Neuron (in vitro differentiated cells): ENCODE results near the gene USP33.

ENCODE experiments used
- H2AFZ ChIP-seq: one replicate; pipeline ENCODE4 v1.6.1; 2013; ENCODE audit warnings: low read depth, mild to moderate bottlenecking, inconsistent platforms, low read length, moderate library complexity
- H3K27me3 ChIP-seq: one replicate; pipeline ENCODE4 v1.6.1; 2013; ENCODE audit warnings: low read length; ENCODE audit not compliant: insufficient read depth
- H3K36me3 ChIP-seq: one replicate; pipeline ENCODE4 v1.6.1; 2013; ENCODE audit warnings: low read length; ENCODE audit not compliant: insufficient read depth
- H3K4me1 ChIP-seq: one replicate; pipeline ENCODE4 v1.6.1; 2013; ENCODE audit warnings: low read length; ENCODE audit not compliant: insufficient read depth
- H3K4me3 ChIP-seq: 2 replicates; pipeline ENCODE4 v1.5.1; 2013; ENCODE audit warnings: mild to moderate bottlenecking, low read length, moderate library complexity
- H3K9me3 ChIP-seq: one replicate; pipeline ENCODE4 v1.6.1; 2013; ENCODE audit warnings: low read length

Gene USP33

DNA sequence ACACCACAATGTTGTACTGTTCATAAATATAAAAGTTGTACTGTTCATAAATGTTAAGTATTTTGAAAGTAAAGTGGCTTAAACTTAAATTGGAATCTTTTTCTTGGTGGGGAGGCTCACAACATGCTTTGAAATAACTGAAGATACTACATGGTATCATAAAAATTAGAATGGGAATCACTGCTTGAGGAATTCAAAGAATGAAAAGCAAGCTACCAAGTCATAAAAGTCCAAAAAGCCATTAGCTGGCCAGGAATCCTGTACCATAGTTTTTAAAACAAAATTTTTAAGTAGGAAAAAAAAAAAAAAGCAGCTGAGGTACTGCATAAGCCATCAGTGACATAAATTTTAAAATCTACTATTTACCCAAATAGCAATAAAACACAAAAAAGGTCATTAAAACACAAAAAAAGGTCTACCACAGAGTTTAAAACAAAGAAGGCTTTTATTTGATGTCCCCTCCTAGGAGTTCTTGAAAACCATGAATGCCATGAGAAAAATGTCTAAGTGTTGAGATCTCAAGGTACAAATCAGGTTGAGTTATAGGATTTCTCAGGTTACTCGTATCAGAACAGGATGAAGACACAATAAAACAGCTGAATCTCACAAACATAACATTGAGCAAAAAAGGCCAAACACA, 85.8 kb downstream of the USP33 start:
- Histone ChIP-seq H3K27me3 (no peaks in the 10 kb centered on the region), H3K36me3 (peaks cover 3% of the 10 kb centered on the region)

DNA sequence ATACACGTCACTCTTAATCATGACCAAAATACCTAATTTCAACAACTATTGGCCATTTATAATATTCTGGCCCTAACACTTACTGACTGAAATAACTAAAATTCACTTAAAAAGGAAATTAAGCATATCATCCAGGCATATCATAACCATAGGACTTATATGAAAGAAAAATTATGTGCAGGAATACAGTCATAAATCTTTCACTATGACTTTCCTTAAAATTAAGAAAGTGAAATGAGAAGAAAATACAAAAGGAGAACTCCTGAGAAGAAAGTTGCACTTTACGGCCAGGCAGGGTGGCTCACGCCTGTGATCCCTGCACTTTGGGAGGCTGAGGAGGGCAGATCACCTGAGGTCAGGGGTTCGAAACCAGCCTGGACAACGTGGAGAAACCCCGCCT, 86.6 kb downstream of the USP33 start:
- H3K27me3 ChIP-seq, result no peaks in the 10 kb centered on the region
- H3K36me3 ChIP-seq, result peaks cover 3% of the 10 kb centered on the region
- no peak overlapping the region for H3K4me3 ChIP-seq
- no peak overlapping the region for H2AFZ ChIP-seq
- no peaks in the 10 kb centered on the region for H3K4me1 ChIP-seq
- H3K9me3 ChIP-seq, result no peaks in the 10 kb centered on the region

More for the DNA sequence above, 85.8 kb downstream of the USP33 start:
- no peak overlapping the region for H3K4me3 ChIP-seq
- no peak overlapping the region for H2AFZ ChIP-seq
- no peaks in the 10 kb centered on the region for H3K9me3 ChIP-seq
- no peaks in the 10 kb centered on the region for H3K4me1 ChIP-seq

DNA sequence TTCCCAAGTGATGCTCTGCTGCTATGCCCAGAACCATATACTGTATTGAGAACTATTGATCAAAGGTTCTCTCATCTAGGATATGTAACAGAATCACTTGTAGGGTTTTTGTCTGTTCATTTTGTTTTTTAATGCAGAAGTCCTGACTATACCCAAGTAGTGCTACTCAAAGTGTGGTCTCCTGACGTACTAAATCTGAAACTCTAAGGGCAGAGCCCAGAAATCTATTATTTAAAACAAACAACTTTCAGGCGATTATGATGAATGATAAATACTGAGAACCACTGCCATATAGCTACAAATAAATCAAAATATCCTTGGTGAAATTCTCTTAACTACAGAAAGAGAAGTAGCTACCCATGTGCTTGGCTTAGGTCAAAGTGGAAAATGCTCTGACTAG, 87.3 kb downstream of the USP33 start:
- Histone ChIP-seq H3K4me3 (no peak overlapping the region), H3K27me3 (no peaks in the 10 kb centered on the region), H3K4me1 (no peaks in the 10 kb centered on the region), H3K9me3 (no peaks in the 10 kb centered on the region), H3K36me3 (peaks cover 3% of the 10 kb centered on the region), H2AFZ (no peak overlapping the region)

DNA sequence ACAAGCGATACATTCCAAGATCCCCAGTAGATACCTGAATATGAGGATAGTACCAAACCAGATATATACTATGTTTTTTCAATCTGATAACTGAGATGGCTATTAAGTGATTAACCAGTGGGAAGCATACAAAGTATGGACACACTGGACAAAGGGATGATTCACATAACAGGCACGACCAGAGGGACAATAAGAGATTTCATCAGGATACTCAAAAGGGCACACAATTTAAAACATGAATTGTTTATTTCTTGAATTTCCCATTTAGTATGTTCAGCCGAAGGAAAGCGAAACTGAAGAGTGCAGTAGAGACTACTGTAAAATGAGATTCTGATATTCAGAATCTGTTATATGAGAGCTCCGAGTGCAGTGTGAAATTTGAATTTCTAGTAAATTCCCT, 87.8 kb downstream of the USP33 start:
- H3K4me1 ChIP-seq, result no peaks in the 10 kb centered on the region
- no peak overlapping the region for H2AFZ ChIP-seq
- peaks cover 3% of the 10 kb centered on the region for H3K36me3 ChIP-seq
- H3K9me3 ChIP-seq, result no peaks in the 10 kb centered on the region
- no peak overlapping the region for H3K4me3 ChIP-seq
- no peaks in the 10 kb centered on the region for H3K27me3 ChIP-seq

DNA sequence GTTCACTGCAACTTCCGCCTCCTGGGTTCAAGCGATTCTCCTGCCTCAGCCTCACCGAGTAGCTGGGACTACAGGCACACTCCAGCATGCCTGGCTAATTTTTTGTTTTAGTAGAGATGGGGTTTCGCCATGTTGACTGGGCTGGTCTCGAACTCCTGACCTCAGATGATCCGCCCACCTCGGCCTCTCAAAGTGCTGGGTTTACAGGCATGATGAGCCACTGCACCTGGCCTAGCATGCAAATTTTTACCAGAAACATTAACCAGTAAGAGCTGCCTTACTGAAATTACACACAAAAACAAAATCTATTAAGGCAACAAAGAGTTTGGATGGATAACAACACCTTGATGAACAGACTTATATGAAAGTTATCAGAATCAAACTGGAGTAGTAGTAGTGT, 89.3 kb downstream of the USP33 start:
- H3K27me3 ChIP-seq, result no peaks in the 10 kb centered on the region
- H3K4me3 ChIP-seq, result no peak overlapping the region
- peaks cover 2% of the 10 kb centered on the region for H3K9me3 ChIP-seq
- H2AFZ ChIP-seq, result no peak overlapping the region
- H3K36me3 ChIP-seq, result no peaks in the 10 kb centered on the region
- H3K4me1 ChIP-seq, result no peaks in the 10 kb centered on the region

DNA sequence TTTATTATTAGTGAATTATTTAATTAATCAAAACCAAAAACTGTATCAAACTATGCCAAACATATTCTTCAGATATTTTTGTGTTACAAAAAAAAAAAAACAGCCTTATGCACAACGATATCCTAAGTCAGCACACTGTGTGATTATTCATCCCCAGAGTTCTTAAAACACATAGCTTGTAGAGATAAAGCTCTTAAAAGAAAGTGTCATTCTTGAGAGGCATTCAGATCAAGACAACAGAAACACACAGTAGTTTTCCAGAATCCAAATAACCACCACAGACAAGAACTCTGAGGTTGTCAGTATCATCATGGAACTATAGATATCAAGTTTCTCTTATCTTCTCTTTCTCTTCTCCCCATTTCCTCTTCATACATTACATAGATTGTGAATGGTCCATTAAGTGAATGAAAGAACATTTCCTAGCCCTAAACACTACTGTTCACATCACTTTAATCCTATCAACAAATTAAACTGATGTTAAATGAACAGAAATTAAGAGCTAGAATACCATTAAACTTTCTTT, 90.7 kb downstream of the USP33 start:
- Histone ChIP-seq H3K4me3 (no peak overlapping the region), H3K27me3 (no peaks in the 10 kb centered on the region), H3K9me3 (peaks cover 2% of the 10 kb centered on the region), H3K4me1 (no peaks in the 10 kb centered on the region), H2AFZ (no peak overlapping the region), H3K36me3 (no peaks in the 10 kb centered on the region)

DNA sequence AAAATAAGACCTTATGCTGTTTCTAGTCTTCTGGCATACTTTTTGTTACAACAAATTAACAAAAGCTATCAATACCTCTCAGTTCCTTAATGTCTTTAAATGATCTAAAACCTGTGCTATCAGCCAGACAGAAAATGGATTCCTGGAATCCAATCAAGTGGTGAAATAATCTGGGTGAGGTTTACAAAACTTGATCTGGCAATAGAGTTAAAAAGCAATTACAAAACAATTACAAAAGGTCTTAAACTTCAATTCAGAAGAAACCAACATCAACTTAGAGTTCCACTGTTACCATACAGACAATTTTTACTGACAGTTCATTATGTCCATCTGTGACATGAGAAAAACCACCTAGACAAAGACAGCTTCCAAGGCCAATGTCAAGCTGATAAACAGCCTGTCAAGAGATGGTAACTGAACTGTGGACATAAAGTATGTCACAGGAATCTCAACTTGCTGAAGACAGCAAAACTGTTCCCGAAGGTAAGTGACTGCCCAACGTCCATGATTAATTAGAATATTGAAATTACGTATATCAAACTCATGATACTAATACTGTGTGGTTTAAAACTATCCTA, 94.6 kb downstream of the USP33 start:
- no peaks in the 10 kb centered on the region for H3K27me3 ChIP-seq
- H3K4me3 ChIP-seq, result no peak overlapping the region
- H3K36me3 ChIP-seq, result no peaks in the 10 kb centered on the region

DNA sequence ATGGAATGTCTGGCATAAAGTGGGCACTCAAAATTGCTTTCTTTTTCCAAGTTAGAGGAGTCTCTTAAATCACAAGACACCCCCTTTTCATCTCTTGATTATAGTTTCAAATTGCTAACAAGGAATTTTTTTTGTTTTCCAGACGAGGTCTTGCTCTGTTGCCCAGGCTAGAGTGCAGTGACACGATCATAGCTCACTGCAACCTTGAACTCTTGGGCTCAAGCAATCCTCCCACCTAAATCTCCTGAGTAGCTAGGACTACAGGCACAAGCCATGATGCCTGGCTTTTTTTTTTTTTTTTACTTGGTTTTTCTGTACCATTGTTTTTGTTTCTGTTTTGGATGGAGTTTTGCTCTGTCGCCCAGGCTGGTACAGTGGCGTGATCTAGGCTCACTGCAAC, 98.0 kb downstream of the USP33 start:
- no peaks in the 10 kb centered on the region for H3K4me1 ChIP-seq

More for the DNA sequence above, 94.6 kb downstream of the USP33 start:
- Histone ChIP-seq H2AFZ (no peak overlapping the region), H3K9me3 (peaks cover 6% of the 10 kb centered on the region), H3K4me1 (no peaks in the 10 kb centered on the region)

DNA sequence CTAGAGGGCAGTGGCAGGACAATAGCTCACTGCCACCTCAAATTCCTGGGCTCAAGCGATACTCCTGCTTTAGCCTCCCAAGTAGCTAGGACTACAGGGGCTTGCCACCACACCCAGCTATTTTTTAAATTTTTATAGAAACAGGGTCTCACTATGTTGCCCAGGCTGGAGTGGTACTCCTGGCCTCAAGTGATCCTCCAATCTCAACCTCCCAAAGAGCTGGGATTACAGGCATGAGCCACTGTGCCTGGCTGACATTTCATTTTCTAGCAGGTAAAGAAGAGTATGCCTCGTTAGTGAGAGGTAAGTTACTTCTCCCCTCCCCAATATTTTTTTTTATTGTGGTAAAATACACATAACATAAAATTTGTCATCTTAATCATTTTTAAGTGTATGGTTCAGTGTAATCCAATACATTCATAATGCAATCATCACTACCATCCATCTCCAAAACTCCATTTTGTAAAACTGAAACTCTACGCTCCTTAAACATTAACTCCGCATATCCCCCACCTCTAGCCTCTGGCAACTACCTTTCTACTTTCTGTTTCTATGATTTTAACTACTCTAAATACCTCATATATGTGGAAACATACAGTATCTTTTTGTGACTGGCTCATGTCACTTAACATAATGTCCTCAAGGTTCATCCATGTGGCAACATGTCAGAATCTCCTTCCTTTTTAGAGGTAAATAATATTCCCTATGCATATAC, 99.6 kb downstream of the USP33 start:
- Histone ChIP-seq H3K4me1 (no peaks in the 10 kb centered on the region), H3K9me3 (peaks cover 4% of the 10 kb centered on the region)

More for the DNA sequence above, 98.0 kb downstream of the USP33 start:
- no peaks in the 10 kb centered on the region for H3K27me3 ChIP-seq
- peaks cover 6% of the 10 kb centered on the region for H3K9me3 ChIP-seq
- H3K36me3 ChIP-seq, result no peaks in the 10 kb centered on the region
- no peak overlapping the region for H3K4me3 ChIP-seq
- H2AFZ ChIP-seq, result no peak overlapping the region

DNA sequence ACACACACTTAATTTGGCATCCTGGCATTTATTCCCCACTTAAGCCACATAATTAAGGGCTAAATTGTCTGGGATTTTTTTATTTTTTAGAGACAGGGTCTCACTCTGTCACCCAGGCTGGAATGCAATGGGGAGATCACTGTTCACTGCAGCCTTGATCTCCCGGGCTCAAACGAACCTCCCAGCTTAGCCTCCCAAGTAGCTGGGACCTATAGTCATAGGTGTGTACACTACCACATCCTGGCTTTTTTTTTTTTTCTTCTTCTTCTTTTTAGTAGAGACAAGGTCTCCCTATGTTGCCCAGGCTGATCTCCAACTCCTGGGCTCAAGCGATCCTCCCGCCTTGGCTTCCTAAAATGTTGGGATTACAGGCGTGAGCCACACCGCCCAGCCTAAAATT, 101.4 kb downstream of the USP33 start:
- Histone ChIP-seq H3K36me3 (no peaks in the 10 kb centered on the region), H3K9me3 (peaks cover 4% of the 10 kb centered on the region), H3K4me1 (no peaks in the 10 kb centered on the region), H3K4me3 (no peak overlapping the region), H3K27me3 (no peaks in the 10 kb centered on the region), H2AFZ (no peak overlapping the region)

More for the DNA sequence above, 99.6 kb downstream of the USP33 start:
- H3K4me3 ChIP-seq, result no peak overlapping the region
- H2AFZ ChIP-seq, result no peak overlapping the region
- H3K27me3 ChIP-seq, result no peaks in the 10 kb centered on the region
- no peaks in the 10 kb centered on the region for H3K36me3 ChIP-seq

DNA sequence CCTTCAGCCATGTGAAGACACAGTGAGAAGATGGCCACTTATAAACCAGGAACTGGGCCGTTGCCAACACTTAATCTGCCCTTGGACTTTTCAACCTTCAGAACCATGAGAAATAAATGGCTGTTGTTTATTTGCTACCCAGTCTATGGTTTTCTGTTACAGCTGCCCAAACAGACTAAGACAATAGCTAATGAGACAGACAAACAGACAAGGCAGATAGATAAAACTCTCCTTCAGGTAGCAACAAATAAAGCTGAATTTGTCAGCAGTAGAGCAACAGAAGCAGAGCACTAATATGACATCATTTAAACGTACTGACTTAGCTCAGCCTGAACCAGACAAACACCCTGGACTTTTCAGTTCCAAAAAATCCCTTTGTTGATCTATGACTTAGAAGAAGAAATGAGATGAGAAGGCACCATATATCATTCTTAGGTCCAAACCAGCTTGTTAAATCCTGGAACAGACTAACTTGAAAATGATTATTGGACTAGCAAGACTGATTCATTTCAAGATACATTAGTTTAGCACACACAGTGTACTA, 104.1 kb downstream of the USP33 start:
- Histone ChIP-seq H3K27me3 (no peaks in the 10 kb centered on the region), H3K4me3 (no peak overlapping the region), H3K4me1 (no peaks in the 10 kb centered on the region), H3K9me3 (peaks cover 5% of the 10 kb centered on the region), H2AFZ (no peak overlapping the region), H3K36me3 (no peaks in the 10 kb centered on the region)

DNA sequence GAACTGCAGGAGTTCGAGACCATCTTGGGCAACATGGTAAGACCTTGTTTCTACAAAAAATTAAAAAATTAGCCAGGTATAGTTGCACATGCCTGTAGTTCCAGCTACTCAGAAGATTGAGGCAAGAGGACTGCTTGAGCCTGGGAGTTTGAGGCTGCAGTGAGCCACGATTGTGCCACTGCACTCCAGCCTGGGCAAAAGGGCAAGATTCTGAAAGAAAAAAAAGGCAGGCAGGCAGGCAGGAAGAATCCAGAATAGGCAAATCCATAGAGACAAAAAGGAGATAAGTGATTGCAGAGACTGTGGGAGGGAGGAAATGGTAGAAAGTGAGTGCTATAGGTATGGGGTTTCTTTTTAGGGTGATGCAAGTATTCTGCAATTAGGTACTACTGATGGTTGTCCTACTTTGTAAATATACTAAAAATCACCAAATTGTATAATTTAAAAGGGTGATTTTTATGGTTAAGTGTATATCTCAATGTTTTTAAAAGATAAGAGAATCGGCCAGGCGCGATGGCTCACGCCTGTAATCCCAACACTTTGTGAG, 106.6 kb downstream of the USP33 start:
- no peak overlapping the region for H3K4me3 ChIP-seq
- no peaks in the 10 kb centered on the region for H3K36me3 ChIP-seq
- peaks cover 9% of the 10 kb centered on the region for H3K9me3 ChIP-seq
- H3K27me3 ChIP-seq, result no peaks in the 10 kb centered on the region
- no peak overlapping the region for H2AFZ ChIP-seq
- H3K4me1 ChIP-seq, result no peaks in the 10 kb centered on the region

DNA sequence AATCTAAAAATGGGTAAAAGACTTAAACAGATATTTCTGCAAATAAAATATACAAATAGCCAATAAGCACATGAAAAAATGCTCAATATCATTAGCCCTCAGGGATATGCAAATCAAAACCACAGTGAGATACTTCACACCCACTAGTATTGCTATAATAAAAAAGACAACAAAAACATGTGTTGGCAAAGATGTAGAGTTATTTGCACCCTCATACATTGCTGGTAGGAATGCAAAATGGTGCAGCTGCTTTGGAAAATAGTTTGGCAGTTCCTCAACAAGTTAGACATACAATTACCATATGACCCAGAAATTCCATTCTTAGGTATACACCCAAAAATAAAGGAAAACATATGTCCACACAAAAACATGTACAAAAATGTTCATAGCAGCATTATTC, 107.4 kb downstream of the USP33 start:
- no peak overlapping the region for H2AFZ ChIP-seq
- H3K4me3 ChIP-seq, result no peak overlapping the region
- H3K4me1 ChIP-seq, result no peaks in the 10 kb centered on the region
- no peaks in the 10 kb centered on the region for H3K27me3 ChIP-seq
- no peaks in the 10 kb centered on the region for H3K36me3 ChIP-seq
- H3K9me3 ChIP-seq, result peaks cover 9% of the 10 kb centered on the region
